HUES6 (cell line): ENCODE measurements around the gene POTEF.
"Not testable (repeated sequence)": the region's sequence is repeated elsewhere in the genome, so short reads cannot be mapped to it uniquely, and the experiment has no call there.

Source experiments
- H3K27ac ChIP-seq: 2 replicates; pipeline ENCODE4 v1.7.0; 2013; ENCODE audit warnings: low read depth, mild to moderate bottlenecking, low read length, inconsistent platforms
- H3K27me3 ChIP-seq: 2 replicates; pipeline ENCODE4 v1.6.1; 2013; ENCODE audit warnings: low read length; ENCODE audit not compliant: control insufficient read depth, insufficient read depth
- H3K36me3 ChIP-seq: 2 replicates; pipeline ENCODE4 v1.6.1; 2013; ENCODE audit warnings: low read length; ENCODE audit not compliant: control insufficient read depth, insufficient read depth
- H3K4me1 ChIP-seq: 2 replicates; pipeline ENCODE4 v1.6.1; 2013; ENCODE audit warnings: low read length; ENCODE audit not compliant: control insufficient read depth, insufficient read depth
- H3K4me3 ChIP-seq: 2 replicates; pipeline ENCODE4 v1.5.1; 2013; ENCODE audit warnings: low read depth, low read length
- H3K9ac ChIP-seq: one replicate; pipeline ENCODE4 v1.6.1; 2013; ENCODE audit warnings: mild to moderate bottlenecking, low read length
- H3K9me3 ChIP-seq: 2 replicates; pipeline ENCODE4 v1.6.1; 2013; ENCODE audit warnings: low read depth, low read length; ENCODE audit not compliant: control insufficient read depth, insufficient read depth

POTEF gene

GRCh38 chr2:130158631-130159030 is 29.6 kb upstream of the POTEF start:
- no peak overlapping the region for H3K9ac ChIP-seq

GRCh38 chr2:130157825-130158514 is 28.9 kb upstream of the POTEF start:
- H3K27ac ChIP-seq, H3K9ac ChIP-seq, H3K27me3 ChIP-seq, H3K4me1 ChIP-seq, H3K4me3 ChIP-seq, H3K9me3 ChIP-seq: not testable (repeated sequence)
- peaks cover 64% of the 10 kb centered on the region for H3K36me3 ChIP-seq

More at GRCh38 chr2:130158631-130159030, 29.6 kb upstream of the POTEF start:
- no peak overlapping the region for H3K27ac ChIP-seq
- no peaks in the 10 kb centered on the region for H3K9me3 ChIP-seq
- H3K27me3 ChIP-seq: no peaks in the 10 kb centered on the region
- no peak overlapping the region for H3K4me3 ChIP-seq
- H3K4me1 ChIP-seq: no peaks in the 10 kb centered on the region
- H3K36me3 ChIP-seq: peaks cover 64% of the 10 kb centered on the region

- H3K9ac ChIP-seq, H3K4me1 ChIP-seq, H3K4me3 ChIP-seq, H3K9me3 ChIP-seq, H3K27me3 ChIP-seq, H3K27ac ChIP-seq: not testable (repeated sequence)
- peaks cover 64% of the 10 kb centered on the region for H3K36me3 ChIP-seq
These were observed 28.3 kb upstream of the POTEF start for GRCh38 chr2:130157354-130157753.

- H3K27ac ChIP-seq: no peak overlapping the region
- no peak overlapping the region for H3K4me3 ChIP-seq
- H3K36me3 ChIP-seq: peaks cover 69% of the 10 kb centered on the region
- H3K9me3 ChIP-seq: no peaks in the 10 kb centered on the region
- H3K9ac ChIP-seq: no peak overlapping the region
- H3K27me3 ChIP-seq: no peaks in the 10 kb centered on the region
- H3K4me1 ChIP-seq: no peaks in the 10 kb centered on the region
These were observed 27.6 kb upstream of the POTEF start for GRCh38 chr2:130156624-130157004.

GRCh38 chr2:130155956-130156623 is 27.1 kb upstream of the POTEF start:
- not testable (repeated sequence) for H3K27me3 ChIP-seq, H3K9me3 ChIP-seq, H3K9ac ChIP-seq, H3K4me3 ChIP-seq, H3K4me1 ChIP-seq, H3K27ac ChIP-seq
- peaks cover 71% of the 10 kb centered on the region for H3K36me3 ChIP-seq

- Histone ChIP-seq H3K27ac (no peak overlapping the region), H3K4me1 (no peaks in the 10 kb centered on the region), H3K4me3 (no peak overlapping the region), H3K27me3 (no peaks in the 10 kb centered on the region), H3K9me3 (no peaks in the 10 kb centered on the region), H3K9ac (no peak overlapping the region), H3K36me3 (peaks cover 73% of the 10 kb centered on the region)
These were observed 26.0 kb upstream of the POTEF start for GRCh38 chr2:130154773-130155765.

GRCh38 chr2:130154423-130154770 is 25.4 kb upstream of the POTEF start:
- H3K36me3 ChIP-seq: peaks cover 66% of the 10 kb centered on the region
- H3K4me3 ChIP-seq: not testable (repeated sequence)

GRCh38 chr2:130153721-130154422 is 24.9 kb upstream of the POTEF start:
- not testable (repeated sequence) for H3K4me3 ChIP-seq, H3K4me1 ChIP-seq, H3K27ac ChIP-seq, H3K27me3 ChIP-seq, H3K9ac ChIP-seq, H3K9me3 ChIP-seq
- H3K36me3 ChIP-seq: peaks cover 62% of the 10 kb centered on the region

More at GRCh38 chr2:130154423-130154770, 25.4 kb upstream of the POTEF start:
- H3K27ac ChIP-seq, H3K9me3 ChIP-seq, H3K27me3 ChIP-seq, H3K9ac ChIP-seq, H3K4me1 ChIP-seq: not testable (repeated sequence)

- Histone ChIP-seq H3K27me3 (no peaks in the 10 kb centered on the region), H3K4me3 (no peak overlapping the region), H3K9me3 (no peaks in the 10 kb centered on the region), H3K36me3 (peaks cover 56% of the 10 kb centered on the region), H3K27ac (no peak overlapping the region), H3K4me1 (no peaks in the 10 kb centered on the region), H3K9ac (no peak overlapping the region)
These were observed 24.0 kb upstream of the POTEF start for GRCh38 chr2:130152816-130153595.

GRCh38 chr2:130152136-130152815 is 23.3 kb upstream of the POTEF start:
- H3K9me3 ChIP-seq, H3K4me1 ChIP-seq, H3K27ac ChIP-seq, H3K4me3 ChIP-seq, H3K27me3 ChIP-seq, H3K9ac ChIP-seq: not testable (repeated sequence)
- H3K36me3 ChIP-seq: peaks cover 52% of the 10 kb centered on the region
